Stimulated activated CD4-positive, alpha-beta T cell treated with anti-CD3 and anti-CD28 coated beads, TNF-alpha, amount 100 ng/mL, for 48 hours (primary cell): ENCODE measurements around the gene STAT3.
"Not testable (repeated sequence)": the region's sequence is repeated elsewhere in the genome, so short reads cannot be mapped to it uniquely, and the experiment has no call there.

Experiments used
- DNase-seq, 3 donors: peaks; one replicate each; pipeline ENCODE4 v3.0.0-alpha.2; 2020; ENCODE audit warnings: low read depth in 3 of 3

Gene STAT3

GRCh38 chr17:42348104-42348503, 40.1 kb downstream of the STAT3 start:
- DNase-seq = no peak

GRCh38 chr17:42347606-42348005, 40.6 kb downstream of the STAT3 start:
- no peak for DNase-seq

GRCh38 chr17:42347198-42347597, 41.0 kb downstream of the STAT3 start:
- DNase-seq = no peak

- no peak for DNase-seq
Measured at GRCh38 chr17:42346481-42346880, 41.8 kb downstream of the STAT3 start.

GRCh38 chr17:42345396-42346073, 42.7 kb downstream of the STAT3 start:
- no peak for DNase-seq

- peak in 1 of 3 donors; percentile 43 for DNase-seq
Measured at GRCh38 chr17:42342242-42343008, 45.8 kb downstream of the STAT3 start.

- DNase-seq = no peak
Measured at GRCh38 chr17:42341568-42341967, 46.7 kb downstream of the STAT3 start.

- peak in 1 of 3 donors; percentile 32 for DNase-seq
Measured at GRCh38 chr17:42340691-42341127, 47.5 kb downstream of the STAT3 start.

- DNase-seq = no peak
Measured at GRCh38 chr17:42339221-42339620, 49.0 kb downstream of the STAT3 start.

- no peak for DNase-seq
Measured at GRCh38 chr17:42338427-42338985, 49.7 kb downstream of the STAT3 start.

GRCh38 chr17:42337442-42337841, 50.8 kb downstream of the STAT3 start:
- DNase-seq = peak; percentile 58 to 72 (median 71)

- DNase-seq = no peak
Measured at GRCh38 chr17:42334677-42335076, 53.6 kb downstream of the STAT3 start.

- no peak for DNase-seq
Measured at GRCh38 chr17:42333053-42333452, 55.2 kb downstream of the STAT3 start.

GRCh38 chr17:42329025-42329976, 58.9 kb downstream of the STAT3 start:
- DNase-seq = no peak

GRCh38 chr17:42325026-42325425, 63.2 kb downstream of the STAT3 start:
- DNase-seq = no peak

- DNase-seq = no peak
Measured at GRCh38 chr17:42323268-42323773, 64.9 kb downstream of the STAT3 start.

GRCh38 chr17:42322382-42323267, 65.6 kb downstream of the STAT3 start:
- peak; percentile 88 to 95 (median 92) for DNase-seq

GRCh38 chr17:42321555-42321954, 66.7 kb downstream of the STAT3 start:
- no peak for DNase-seq

- DNase-seq = not testable (repeated sequence)
Measured at GRCh38 chr17:42317967-42318366, 70.3 kb downstream of the STAT3 start.

- no peak for DNase-seq
Measured at GRCh38 chr17:42317266-42317845, 70.9 kb downstream of the STAT3 start.
